Spleen (tissue), 11 donors: ENCODE measurements around the gene TOMT. TPM values are rescaled to one million over a fixed set of nuclear protein-coding genes. Genes with fewer than 3 reads are reported as not detected.
A peak's percentile ranks its signal among the peaks of the same experiment; 100 is the strongest.

ENCODE experiments used
- DNase-seq: peaks from one replicate; pipeline ENCODE4 v3.0.0-alpha.2; 2020
- H3K27ac ChIP-seq, 8 donors: fragments of 200-600 bp; sonication (generic) in 7 of 8; 1 replicate in 4 of 8; 2 replicates in 4 of 8; pipeline versions ENCODE4 v1.5.0 to v1.8.0; 2016 to 2021; ENCODE audit warnings: inconsistent platforms in 4 of 8, mild to moderate bottlenecking in 4 of 8, moderate library complexity in 1 of 8
- H3K27me3 ChIP-seq, 7 donors: fragments of 200-600 bp; sonication (generic) in 6 of 7; replicated peaks in 1 of 7; 1 replicate in 4 of 7; 2 replicates in 3 of 7; pipeline versions ENCODE4 v1.5.0 to v1.8.0; 2016 to 2021; ENCODE audit warnings: inconsistent platforms in 3 of 7, mild to moderate bottlenecking in 1 of 7
- H3K36me3 ChIP-seq, 6 donors: fragments of 200-600 bp; sonication (generic) in 5 of 6; 1 replicate in 4 of 6; 2 replicates in 2 of 6; pipeline versions ENCODE4 v1.5.0 to v1.8.0; 2016 to 2021; ENCODE audit warnings: inconsistent platforms in 2 of 6
- H3K4me1 ChIP-seq, 6 donors: fragments of 200-600 bp; sonication (generic) in 5 of 6; 1 replicate in 3 of 6; 2 replicates in 3 of 6; pipeline versions ENCODE4 v1.5.0 to v1.8.0; 2016 to 2021; ENCODE audit warnings: inconsistent platforms in 3 of 6
- H3K4me3 ChIP-seq, 8 donors: fragments of 200-600 bp; sonication (generic) in 7 of 8; 1 replicate in 4 of 8; 2 replicates in 4 of 8; pipeline versions ENCODE4 v1.5.0 to v1.8.0; 2016 to 2021; ENCODE audit warnings: inconsistent platforms in 4 of 8, mild to moderate bottlenecking in 4 of 8, moderate library complexity in 2 of 8
- H3K9me3 ChIP-seq, 8 donors: fragments of 200-600 bp; sonication (generic) in 7 of 8; 1 replicate in 4 of 8; 2 replicates in 4 of 8; pipeline versions ENCODE4 v1.5.0 to v1.8.0; 2016 to 2021; ENCODE audit warnings: inconsistent platforms in 4 of 8
- POLR2A ChIP-seq, 3 donors: fragments of 450-650 bp; IDR thresholded peaks; one replicate each; pipeline ENCODE4 v1.5.1; 2017; ENCODE audit warnings: antibody characterized with exemption in 3 of 3, mild to moderate bottlenecking in 1 of 3
- POLR2AphosphoS5 ChIP-seq, 3 donors: sonication (generic); formaldehyde crosslinking; IDR thresholded peaks; one replicate each; pipeline ENCODE4 v1.5.1; 2017; ENCODE audit warnings: antibody characterized with exemption in 3 of 3
- WGBS, 5 donors: extraction: QIAGEN DNeasy Blood & Tissue Kit in 3 of 5; methylation state at CpG; one replicate each; pipeline versions ENCODE4 v1.1.5 to v1.1.7; 2013 to 2018; 5-methylcytosine and 5-hydroxymethylcytosine counted together
- intact Hi-C: fragments of 100-400 bp; cut with DNase I; formaldehyde crosslinking; loops from one replicate; pipeline ENCODE4 v1.15.0; 2023; ENCODE audit warnings: low total_unique reads
- polyA plus RNA-seq, 3 donors: library from polyadenylated mRNA; stranded (reverse); fragments of 200-250 nt; gene quantifications; one replicate each; pipeline ENCODE4 v1.2.1, GENCODE V29; 2013
- total RNA-seq, 7 donors: library from RNA; depleted of rRNA in 3 of 7; stranded (reverse); fragments of >200 nt in 3 of 7; fragmentation: NEBNext Ultra II Directional in 4 of 7; extraction: Animal tissue kit (Norgen Biotek cat#: 25700) in 4 of 7; gene quantifications; one replicate each; pipeline versions ENCODE4 v1.1.0 to v1.2.1, GENCODE V29; 2016 to 2021
- TF ChIP-seq, protein P1 (sequence below), 11 experiments: fragments of 200-600 bp in 7 of 11; fragments of 450-650 bp in 4 of 11; sonication (generic) in 4 of 11; IDR thresholded peaks in 8 of 11; conservative IDR thresholded peaks in 3 of 11; 1 replicate in 7 of 11; 2 replicates in 4 of 11; pipeline versions ENCODE4 v1.4.0 to v1.8.0; 2016 to 2021; ENCODE audit warnings: antibody characterized with exemption in 11 of 11, inconsistent platforms in 4 of 11, mild to moderate bottlenecking in 1 of 11
- donor health status: healthy with polysubstance abuse.
- donor health status: DM: no; HTN: no; CAD: no; lungs with moderate emphysema.
- donor health status: DM: no; HTN: no; CAD: no.
- donor health status: Bipolar disorder and iron deficiency.
- donor health status: healthy.
- donor health status: DM: no; HTN: no; CAD: no.
- donor health status: DM: yes; HTN: yes; CAD: no.

The TOMT gene
- total and polyA plus RNA-seq, 10 donors = not detected

DNA sequence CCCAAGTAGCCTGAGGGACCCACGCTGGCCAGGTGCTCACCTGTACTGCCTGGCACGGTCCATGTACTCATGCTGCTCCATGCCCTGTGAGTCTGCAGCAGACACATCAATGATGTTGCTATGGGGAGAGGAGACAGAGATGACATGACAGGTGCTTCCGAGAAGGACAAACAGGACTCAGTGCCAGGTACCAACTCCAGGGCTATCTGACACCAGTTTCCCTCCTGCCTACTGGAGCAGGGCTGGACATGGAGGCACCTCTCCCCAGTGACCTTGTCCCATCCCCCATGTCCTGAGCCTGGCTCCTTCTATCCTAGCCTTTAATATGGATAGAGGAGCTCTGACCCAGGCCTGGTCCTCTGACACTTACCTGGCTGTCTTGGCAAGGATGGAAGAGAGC is 7.0 kb upstream of the TOMT start:
- peaks cover 24 to 53% (median 40%) of the 10 kb centered on the region in 6 donors for H3K4me1 ChIP-seq
- TF ChIP-seq POLR2A (IDR thresholded peaks at IDR 0.05) = no peak
- no peak for TF ChIP-seq POLR2AphosphoS5 (IDR thresholded peaks at IDR 0.05)
- TF ChIP-seq, protein P1, sequence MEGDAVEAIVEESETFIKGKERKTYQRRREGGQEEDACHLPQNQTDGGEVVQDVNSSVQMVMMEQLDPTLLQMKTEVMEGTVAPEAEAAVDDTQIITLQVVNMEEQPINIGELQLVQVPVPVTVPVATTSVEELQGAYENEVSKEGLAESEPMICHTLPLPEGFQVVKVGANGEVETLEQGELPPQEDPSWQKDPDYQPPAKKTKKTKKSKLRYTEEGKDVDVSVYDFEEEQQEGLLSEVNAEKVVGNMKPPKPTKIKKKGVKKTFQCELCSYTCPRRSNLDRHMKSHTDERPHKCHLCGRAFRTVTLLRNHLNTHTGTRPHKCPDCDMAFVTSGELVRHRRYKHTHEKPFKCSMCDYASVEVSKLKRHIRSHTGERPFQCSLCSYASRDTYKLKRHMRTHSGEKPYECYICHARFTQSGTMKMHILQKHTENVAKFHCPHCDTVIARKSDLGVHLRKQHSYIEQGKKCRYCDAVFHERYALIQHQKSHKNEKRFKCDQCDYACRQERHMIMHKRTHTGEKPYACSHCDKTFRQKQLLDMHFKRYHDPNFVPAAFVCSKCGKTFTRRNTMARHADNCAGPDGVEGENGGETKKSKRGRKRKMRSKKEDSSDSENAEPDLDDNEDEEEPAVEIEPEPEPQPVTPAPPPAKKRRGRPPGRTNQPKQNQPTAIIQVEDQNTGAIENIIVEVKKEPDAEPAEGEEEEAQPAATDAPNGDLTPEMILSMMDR (IDR thresholded peaks at IDR 0.05 in 8 of 11, conservative IDR thresholded peaks at IDR 0.05 in 3 of 11) = no peak
- WGBS, 5 donors = 90 to 100% (median 96%) methylated on average over 3 of the region's 3 CpGs
- H3K27me3 ChIP-seq = no peaks in the 10 kb centered on the region
- no peak for DNase-seq
- H3K36me3 ChIP-seq = peaks cover 0 to 82% (median 50%) of the 10 kb centered on the region in 6 donors
- peak overlapping the region in 2 of 8 donors; percentile 98 to 99 for H3K27ac ChIP-seq
- intact Hi-C loops = no loop called here
- H3K4me3 ChIP-seq = no peak overlapping the region
- H3K9me3 ChIP-seq = no peaks in the 10 kb centered on the region

DNA sequence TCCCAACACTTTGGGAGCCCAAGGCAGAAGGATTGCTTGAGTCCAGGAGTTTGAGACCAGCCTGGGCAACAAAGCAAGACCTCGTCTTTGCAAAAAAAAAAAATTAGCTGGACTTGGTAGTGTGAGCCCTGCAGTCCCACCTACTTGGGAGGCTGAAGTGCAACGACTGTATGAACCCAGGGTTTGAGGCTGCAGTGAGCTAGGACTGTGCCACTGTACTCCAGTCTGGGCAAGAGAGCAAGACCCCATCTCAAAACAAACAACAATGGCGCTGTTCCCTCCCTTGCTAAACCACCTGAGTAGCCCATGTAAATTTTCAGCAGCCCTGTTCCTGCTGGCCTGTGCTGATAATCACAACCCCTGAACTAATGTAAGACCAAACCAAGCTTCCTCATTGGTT is 5.7 kb upstream of the TOMT start:
- intact Hi-C loops = no loop called here
- H3K27me3 ChIP-seq = no peaks in the 10 kb centered on the region
- H3K4me1 ChIP-seq = peaks cover 25 to 59% (median 43%) of the 10 kb centered on the region in 6 donors
- H3K9me3 ChIP-seq = no peaks in the 10 kb centered on the region
- peaks cover 0 to 70% (median 37%) of the 10 kb centered on the region in 6 donors for H3K36me3 ChIP-seq
- H3K4me3 ChIP-seq = peak overlapping the region in 1 of 8 donors; percentile 98
- H3K27ac ChIP-seq = peak overlapping the region in 6 of 8 donors; percentile 48 to 99 (median 98)
- no peak for TF ChIP-seq POLR2A (IDR thresholded peaks at IDR 0.05)
- TF ChIP-seq, protein P1 (IDR thresholded peaks at IDR 0.05 in 8 of 11, conservative IDR thresholded peaks at IDR 0.05 in 3 of 11) = no peak
- TF ChIP-seq POLR2AphosphoS5 (IDR thresholded peaks at IDR 0.05) = no peak
- no peak for DNase-seq
- WGBS, 5 donors = 65 to 78% (median 74%) methylated on average over 3 of the region's 3 CpGs

DNA sequence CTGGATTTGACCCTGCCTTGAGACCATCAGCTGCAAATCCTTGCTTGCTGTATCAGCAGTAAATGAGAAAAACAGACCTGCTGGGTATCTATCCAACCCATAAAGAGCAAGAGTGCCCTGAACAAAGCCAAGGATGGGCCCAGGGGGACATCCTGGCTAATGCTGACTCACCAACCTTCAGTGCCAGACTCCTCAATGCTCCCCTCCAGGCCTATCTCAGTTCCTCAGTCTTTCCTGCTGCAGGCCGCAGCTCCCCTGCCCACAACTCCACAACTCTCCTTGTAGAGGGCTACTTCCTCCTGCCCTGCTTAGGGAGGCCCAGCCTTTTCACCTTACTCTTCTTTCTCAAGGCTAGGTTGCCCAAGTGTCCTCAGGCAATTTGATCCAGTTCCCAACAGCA is 5.3 kb upstream of the TOMT start:
- Histone ChIP-seq H3K27me3 (no peaks in the 10 kb centered on the region), H3K4me3 (peak overlapping the region in 1 of 8 donors; percentile 98), H3K9me3 (no peaks in the 10 kb centered on the region), H3K36me3 (peaks cover 0 to 65% (median 33%) of the 10 kb centered on the region in 6 donors), H3K4me1 (peaks cover 25 to 59% (median 43%) of the 10 kb centered on the region in 6 donors), H3K27ac (peak overlapping the region; percentile 35 to 99 (median 95))
- intact Hi-C loops = no loop called here
- no peak for DNase-seq
- WGBS, 5 donors = 33 to 57% (median 50%) methylated on average over 1 of the region's 1 CpG
- TF ChIP-seq, protein P1 (IDR thresholded peaks at IDR 0.05 in 8 of 11, conservative IDR thresholded peaks at IDR 0.05 in 3 of 11) = no peak
- TF ChIP-seq POLR2AphosphoS5 (IDR thresholded peaks at IDR 0.05) = peak in 2 of 3 donors; percentile 31 to 56

DNA sequence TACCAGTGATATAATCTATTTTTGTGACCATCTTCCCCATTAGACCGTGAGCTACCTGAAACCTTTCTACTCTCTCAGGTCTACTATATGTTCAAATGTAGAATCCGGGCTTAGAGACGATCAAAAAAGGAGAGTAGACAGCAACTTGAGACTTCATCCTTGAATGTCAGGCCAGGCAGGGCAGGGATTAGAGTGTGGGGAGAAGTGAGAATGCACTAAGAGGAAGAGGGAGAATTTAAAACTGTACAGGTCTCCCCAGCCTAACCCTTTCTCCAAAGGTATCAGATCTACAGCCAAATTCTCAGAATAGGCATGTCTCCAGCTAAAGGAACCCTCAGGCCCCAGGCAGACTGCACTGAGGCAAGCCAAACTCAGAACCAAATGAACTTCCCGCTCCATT is 3.6 kb upstream of the TOMT start:
- H3K36me3 ChIP-seq = peaks cover 0 to 49% (median 21%) of the 10 kb centered on the region in 6 donors
- intact Hi-C loops = no loop called here
- H3K4me3 ChIP-seq = peak overlapping the region; percentile 65 to 98 (median 84)
- TF ChIP-seq, protein P1 (IDR thresholded peaks at IDR 0.05 in 8 of 11, conservative IDR thresholded peaks at IDR 0.05 in 3 of 11) = no peak
- TF ChIP-seq POLR2AphosphoS5 (IDR thresholded peaks at IDR 0.05) = no peak
- TF ChIP-seq POLR2A (IDR thresholded peaks at IDR 0.05) = no peak
- WGBS, 5 donors = 24 to 41% (median 32%) methylated on average over 4 of the region's 4 CpGs
- H3K9me3 ChIP-seq = no peaks in the 10 kb centered on the region
- peak overlapping the region; percentile 92 to 99 (median 98) for H3K27ac ChIP-seq
- no peak for DNase-seq
- peaks cover 25 to 59% (median 43%) of the 10 kb centered on the region in 6 donors for H3K4me1 ChIP-seq
- H3K27me3 ChIP-seq = no peaks in the 10 kb centered on the region
